GM15510 (cell line): Measurements from ENCODE around the gene ZBTB20.

Experiments used
- POLR2A ChIP-seq: IDR thresholded peaks from 3 replicates; pipeline ENCODE4 v1.6.1; 2011; ENCODE audit warnings: borderline replicate concordance; ENCODE audit not compliant: insufficient read length; ENCODE audit errors: extremely low read depth

ZBTB20 gene

DNA sequence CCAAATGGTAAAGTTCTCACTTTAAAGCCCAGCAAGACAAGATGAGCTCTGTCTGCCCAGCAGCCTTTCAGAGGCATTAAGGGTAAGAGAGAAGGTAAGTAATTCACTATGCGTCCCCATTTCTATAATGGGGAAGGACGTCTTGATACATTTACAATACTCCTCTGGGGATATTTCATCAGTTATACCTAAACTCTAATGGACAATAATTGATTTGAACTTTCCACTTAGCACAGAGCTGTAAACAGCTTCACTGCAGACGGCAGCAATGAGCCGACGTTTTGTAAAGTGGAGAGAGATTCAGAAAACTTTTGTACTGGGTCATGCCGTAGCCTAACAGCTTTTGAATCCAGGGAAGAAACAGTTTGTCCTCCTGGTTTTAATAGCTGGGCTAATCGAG, 725.9 kb downstream of the ZBTB20 start:
- TF ChIP-seq POLR2A = no peak

- no peak for TF ChIP-seq POLR2A
These were observed 727.0 kb downstream of the ZBTB20 start for GRCh38 chr3:114420072-114420471.

- TF ChIP-seq POLR2A = no peak
These were observed 728.2 kb downstream of the ZBTB20 start for GRCh38 chr3:114418724-114419543.

DNA sequence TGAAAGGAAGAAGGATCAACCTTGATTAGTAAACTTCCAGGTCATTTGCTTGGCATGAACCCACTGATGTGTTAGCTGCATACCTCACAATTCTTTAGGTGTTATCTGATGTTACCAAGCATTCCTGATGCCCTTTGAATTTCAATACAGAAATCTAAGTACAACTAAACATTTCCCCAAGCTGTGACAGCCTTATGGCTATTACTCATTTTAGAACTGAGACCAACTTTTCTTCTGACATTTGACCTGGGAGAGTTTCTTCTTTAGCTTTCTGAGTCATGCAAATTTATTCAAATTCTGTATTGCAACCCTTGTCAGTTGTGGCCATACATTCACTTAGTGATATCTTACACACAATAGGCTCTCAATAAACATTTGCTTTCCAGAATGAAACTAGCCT, 729.0 kb downstream of the ZBTB20 start:
- no peak for TF ChIP-seq POLR2A

DNA sequence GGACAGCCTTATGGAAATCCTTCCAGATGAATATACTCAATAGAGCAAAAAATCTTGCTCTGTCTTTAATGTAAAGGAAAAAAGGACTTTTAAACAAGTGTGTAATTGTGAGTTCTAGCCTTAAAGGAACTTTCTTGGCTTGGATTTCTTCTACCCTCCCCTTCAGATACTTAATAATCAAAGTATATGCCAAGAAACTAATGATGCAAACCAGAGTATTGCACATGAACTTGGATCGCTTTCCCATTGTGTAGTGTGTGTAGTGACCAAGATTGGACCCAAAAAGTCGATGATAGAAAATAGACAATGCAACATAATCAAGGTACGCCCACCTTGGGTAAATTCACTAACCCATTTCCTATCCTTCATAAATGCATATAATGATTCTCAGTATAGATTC, 729.4 kb downstream of the ZBTB20 start:
- no peak for TF ChIP-seq POLR2A

DNA sequence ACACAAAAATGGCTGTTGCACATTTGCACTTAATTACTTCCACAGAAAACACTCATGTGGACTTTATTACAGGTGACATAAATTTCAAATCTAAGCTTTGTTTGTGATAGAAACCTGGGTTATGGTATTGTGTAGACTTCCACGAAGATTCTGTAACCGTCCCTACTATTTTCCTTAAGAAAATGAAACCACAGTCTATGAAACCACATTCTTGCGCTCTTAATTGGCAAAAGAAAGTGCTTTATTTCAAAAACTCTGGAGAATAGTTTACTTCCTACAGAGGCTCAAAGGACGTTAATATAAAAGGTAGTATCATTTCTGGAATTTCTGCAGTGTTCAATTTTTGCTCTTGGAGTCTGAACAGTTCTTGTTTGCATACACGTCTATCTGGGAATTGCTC, 729.8 kb downstream of the ZBTB20 start:
- no peak for TF ChIP-seq POLR2A

- TF ChIP-seq POLR2A = no peak
These were observed 735.0 kb downstream of the ZBTB20 start for GRCh38 chr3:114411811-114412803.

- TF ChIP-seq POLR2A = no peak
These were observed 735.9 kb downstream of the ZBTB20 start for GRCh38 chr3:114411190-114411668.

- no peak for TF ChIP-seq POLR2A
These were observed 738.1 kb downstream of the ZBTB20 start for GRCh38 chr3:114408736-114409670.

DNA sequence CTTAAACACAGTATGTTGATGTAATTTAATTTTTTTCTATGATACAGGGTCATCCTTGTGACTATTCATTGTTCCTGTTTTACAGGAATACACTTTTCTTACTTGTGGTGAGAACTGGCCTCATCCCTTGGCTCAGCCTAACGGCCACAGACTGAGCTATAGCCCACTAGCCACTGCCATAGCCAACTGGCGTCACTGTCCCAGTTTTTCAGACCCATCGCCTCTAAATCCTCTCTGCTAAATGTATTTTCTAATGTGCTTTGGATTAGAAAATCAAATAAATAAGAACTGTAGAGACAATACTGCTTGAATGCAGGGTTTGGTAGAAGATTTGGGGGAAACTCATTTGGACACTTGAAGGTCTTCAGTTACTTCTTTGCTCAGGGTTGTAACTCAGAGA, 740.2 kb downstream of the ZBTB20 start:
- TF ChIP-seq POLR2A = no peak

GRCh38 chr3:114406286-114406685, 740.8 kb downstream of the ZBTB20 start:
- no peak for TF ChIP-seq POLR2A

GRCh38 chr3:114405202-114405990, 741.7 kb downstream of the ZBTB20 start:
- TF ChIP-seq POLR2A = no peak

GRCh38 chr3:114404590-114404989, 742.5 kb downstream of the ZBTB20 start:
- TF ChIP-seq POLR2A = no peak
